Measurements from ENCODE around the gene ANO2. TPM values are rescaled to one million over a fixed set of nuclear protein-coding genes. Genes with fewer than 3 reads are reported as not detected.

ANO2 gene
- 100 to 1,000 TPM in 2 of 8 experiments, 10 to 100 TPM in 1, 1 to 10 TPM in 2, under 1 TPM in 3; 0.46 to 162 (median 5.5) TPM for total RNA-seq

GRCh38 chr12:5945071-5946008, at the start of gene ANO2:
Gene ANO2 (minus strand): TSS chr12:5945259. CDS start chr12:5945217, 42 bp downstream.
- ATAC-seq (replicated peaks in 6 of 8): peak; percentile 90 to 99 (median 98)
- Histone ChIP-seq H3K27ac (no peak within 1 kb of the TSS), H3K4me3 (peak within 1 kb of the TSS; percentile 31 to 49 (median 45)), H3K4me1 (replicated peaks in 1 of 2) (peaks cover 0 to 4% of the 10 kb centered on the region in 2 donors)
- in situ Hi-C loops (cut with MboI; ENCODE audit: low pct_unique_long_range_greater_than_20kb in 2 of 9, low sequenced_read_pairs in 9 of 9, unreplicated experiment in 9 of 9): no loop called here
- 0 to 20% (median 4%) methylated on average over 1 to 23 of the region's 66 CpGs; no CpG with 5 or more reads in 1 of the 10 experiments for WGBS, 10 experiments

GRCh38 chr12:5989621-5990020, 44.6 kb upstream of the ANO2 start:
- no peak for ATAC-seq (replicated peaks in 6 of 8)
- in situ Hi-C loops (cut with MboI; ENCODE audit: low pct_unique_long_range_greater_than_20kb in 2 of 9, low sequenced_read_pairs in 9 of 9, unreplicated experiment in 9 of 9): loop anchor here in 4 of 9 experiments (10.0 to 25.0 kb wide), 2 partner anchors 55 to 298 kb away; no protein-coding TSS in a partner anchor
- 30 to 90% (median 80%) methylated on average over 1 to 3 of the region's 3 CpGs for WGBS, 10 experiments
- Histone ChIP-seq H3K4me1 (replicated peaks in 1 of 2) (peaks cover 0 to 9% of the 10 kb centered on the region in 2 donors), H3K4me3 (no peak overlapping the region), H3K27ac (no peak overlapping the region)

- Histone ChIP-seq H3K4me1 (replicated peaks in 1 of 2) (peaks cover 0 to 9% of the 10 kb centered on the region in 2 donors), H3K4me3 (no peak overlapping the region), H3K27ac (no peak overlapping the region)
- peak; percentile 97 to 100 (median 99) for ATAC-seq (replicated peaks in 6 of 8)
- WGBS, 10 experiments: 0 to 7% (median 1%) methylated on average over 1 to 8 of the region's 10 CpGs; no CpG with 5 or more reads in 2 of the 10 experiments
- in situ Hi-C loops (cut with MboI; ENCODE audit: low pct_unique_long_range_greater_than_20kb in 2 of 9, low sequenced_read_pairs in 9 of 9, unreplicated experiment in 9 of 9): loop anchor here in 4 of 9 experiments (10.0 to 25.0 kb wide), 2 partner anchors 56 to 299 kb away; no protein-coding TSS in a partner anchor
Observed at GRCh38 chr12:5988659-5989116, 43.6 kb upstream of the ANO2 start.

- peaks cover 0 to 9% of the 10 kb centered on the region in 2 donors for H3K4me1 ChIP-seq (replicated peaks in 1 of 2)
- H3K4me3 ChIP-seq: no peak overlapping the region
- ATAC-seq (replicated peaks in 6 of 8): no peak
- no peak overlapping the region for H3K27ac ChIP-seq
- 40 to 100% (median 72%) methylated on average over 1 to 4 of the region's 10 CpGs; no CpG with 5 or more reads in 2 of the 10 experiments for WGBS, 10 experiments
- in situ Hi-C loops (cut with MboI; ENCODE audit: low pct_unique_long_range_greater_than_20kb in 2 of 9, low sequenced_read_pairs in 9 of 9, unreplicated experiment in 9 of 9): loop anchor here in 4 of 9 experiments (10.0 to 25.0 kb wide), 2 partner anchors 57 to 299 kb away; no protein-coding TSS in a partner anchor
Observed at GRCh38 chr12:5988088-5988487, 43.0 kb upstream of the ANO2 start.

- H3K27ac ChIP-seq: no peak overlapping the region
- in situ Hi-C loops (cut with MboI; ENCODE audit: low pct_unique_long_range_greater_than_20kb in 2 of 9, low sequenced_read_pairs in 9 of 9, unreplicated experiment in 9 of 9): loop anchor here in 4 of 9 experiments (10.0 to 25.0 kb wide), 2 partner anchors 57 to 300 kb away; no protein-coding TSS in a partner anchor
- no peak overlapping the region for H3K4me3 ChIP-seq
- H3K4me1 ChIP-seq (replicated peaks in 1 of 2): peaks cover 0 to 9% of the 10 kb centered on the region in 2 donors
- 48 to 97% (median 84%) methylated on average over 1 to 5 of the region's 5 CpGs for WGBS, 10 experiments
- ATAC-seq (replicated peaks in 6 of 8): no peak
Observed at GRCh38 chr12:5987573-5987972, 42.5 kb upstream of the ANO2 start.

- Histone ChIP-seq H3K27ac (no peak overlapping the region), H3K4me1 (replicated peaks in 1 of 2) (peaks cover 0 to 9% of the 10 kb centered on the region in 2 donors), H3K4me3 (no peak overlapping the region)
- no peak for ATAC-seq (replicated peaks in 6 of 8)
- in situ Hi-C loops (cut with MboI; ENCODE audit: low pct_unique_long_range_greater_than_20kb in 2 of 9, low sequenced_read_pairs in 9 of 9, unreplicated experiment in 9 of 9): loop anchor here in 4 of 9 experiments (10.0 to 25.0 kb wide), 2 partner anchors 59 to 302 kb away; no protein-coding TSS in a partner anchor
- WGBS, 10 experiments: 70 to 100% (median 78%) methylated on average over 1 to 4 of the region's 8 CpGs; no CpG with 5 or more reads in 6 of the 10 experiments
Observed at GRCh38 chr12:5985471-5985870, 40.4 kb upstream of the ANO2 start.

GRCh38 chr12:5984873-5985272, 39.8 kb upstream of the ANO2 start:
- Histone ChIP-seq H3K27ac (no peak overlapping the region), H3K4me3 (no peak overlapping the region), H3K4me1 (replicated peaks in 1 of 2) (peaks cover 0 to 9% of the 10 kb centered on the region in 2 donors)
- in situ Hi-C loops (cut with MboI; ENCODE audit: low pct_unique_long_range_greater_than_20kb in 2 of 9, low sequenced_read_pairs in 9 of 9, unreplicated experiment in 9 of 9): loop anchor here in 4 of 9 experiments (10.0 to 25.0 kb wide), 2 partner anchors 60 to 302 kb away; no protein-coding TSS in a partner anchor
- no peak for ATAC-seq (replicated peaks in 6 of 8)
- WGBS, 10 experiments: 28 to 80% (median 60%) methylated on average over 1 to 7 of the region's 9 CpGs; no CpG with 5 or more reads in 3 of the 10 experiments

GRCh38 chr12:5982106-5982505, 37.0 kb upstream of the ANO2 start:
- in situ Hi-C loops (cut with MboI; ENCODE audit: low pct_unique_long_range_greater_than_20kb in 2 of 9, low sequenced_read_pairs in 9 of 9, unreplicated experiment in 9 of 9): loop anchor here in 4 of 9 experiments (10.0 to 25.0 kb wide), 2 partner anchors 63 to 305 kb away; no protein-coding TSS in a partner anchor
- Histone ChIP-seq H3K4me3 (no peak overlapping the region), H3K4me1 (replicated peaks in 1 of 2) (peaks cover 0 to 5% of the 10 kb centered on the region in 2 donors), H3K27ac (no peak overlapping the region)
- peak in 3 of 8 experiments; percentile 26 to 85 (median 75) for ATAC-seq (replicated peaks in 6 of 8)
- 43 to 85% (median 60%) methylated on average over 1 to 3 of the region's 4 CpGs; no CpG with 5 or more reads in 5 of the 10 experiments for WGBS, 10 experiments

GRCh38 chr12:5977556-5977955, 32.5 kb upstream of the ANO2 start:
- Histone ChIP-seq H3K27ac (no peak overlapping the region), H3K4me3 (no peak overlapping the region), H3K4me1 (replicated peaks in 1 of 2) (no peaks in the 10 kb centered on the region)
- in situ Hi-C loops (cut with MboI; ENCODE audit: low pct_unique_long_range_greater_than_20kb in 2 of 9, low sequenced_read_pairs in 9 of 9, unreplicated experiment in 9 of 9): loop anchor here in 3 of 9 experiments (25.0 kb wide), 1 partner anchor 310 kb away; no protein-coding TSS in a partner anchor
- ATAC-seq (replicated peaks in 6 of 8): no peak
- WGBS, 10 experiments: 33 to 100% (median 74%) methylated on average over 2 to 6 of the region's 6 CpGs; no CpG with 5 or more reads in 1 of the 10 experiments

GRCh38 chr12:5976711-5977110, 31.7 kb upstream of the ANO2 start:
- Histone ChIP-seq H3K4me3 (no peak overlapping the region), H3K27ac (no peak overlapping the region), H3K4me1 (replicated peaks in 1 of 2) (no peaks in the 10 kb centered on the region)
- in situ Hi-C loops (cut with MboI; ENCODE audit: low pct_unique_long_range_greater_than_20kb in 2 of 9, low sequenced_read_pairs in 9 of 9, unreplicated experiment in 9 of 9): loop anchor here in 3 of 9 experiments (25.0 kb wide), 1 partner anchor 311 kb away; no protein-coding TSS in a partner anchor
- peak in 3 of 8 experiments; percentile 12 to 41 (median 23) for ATAC-seq (replicated peaks in 6 of 8)
- WGBS, 10 experiments: 11 to 80% (median 26%) methylated on average over 1 to 5 of the region's 6 CpGs; no CpG with 5 or more reads in 1 of the 10 experiments

GRCh38 chr12:5976196-5976595, 31.1 kb upstream of the ANO2 start:
- in situ Hi-C loops (cut with MboI; ENCODE audit: low pct_unique_long_range_greater_than_20kb in 2 of 9, low sequenced_read_pairs in 9 of 9, unreplicated experiment in 9 of 9): loop anchor here in 3 of 9 experiments (25.0 kb wide), 1 partner anchor 311 kb away; no protein-coding TSS in a partner anchor
- Histone ChIP-seq H3K4me3 (no peak overlapping the region), H3K4me1 (replicated peaks in 1 of 2) (no peaks in the 10 kb centered on the region), H3K27ac (no peak overlapping the region)
- WGBS, 10 experiments: 0 to 100% (median 56%) methylated on average over 1 to 7 of the region's 9 CpGs; no CpG with 5 or more reads in 4 of the 10 experiments
- ATAC-seq (replicated peaks in 6 of 8): peak in 3 of 8 experiments; percentile 71 to 84 (median 79)

GRCh38 chr12:5973461-5974115, 28.5 kb upstream of the ANO2 start:
- ATAC-seq (replicated peaks in 6 of 8): no peak
- Histone ChIP-seq H3K4me3 (no peak overlapping the region), H3K4me1 (replicated peaks in 1 of 2) (no peaks in the 10 kb centered on the region), H3K27ac (no peak overlapping the region)
- in situ Hi-C loops (cut with MboI; ENCODE audit: low pct_unique_long_range_greater_than_20kb in 2 of 9, low sequenced_read_pairs in 9 of 9, unreplicated experiment in 9 of 9): no loop called here
- 66 to 100% (median 83%) methylated on average over 1 to 7 of the region's 8 CpGs; no CpG with 5 or more reads in 1 of the 10 experiments for WGBS, 10 experiments

All from motor neuron (in vitro differentiated cells).